ENCODE measurements around the gene CCL24. TPM values are rescaled to one million over a fixed set of nuclear protein-coding genes. Genes with fewer than 3 reads are reported as not detected.

CCL24 gene
- total RNA-seq, 2 donors from 2014 or later: not detected

DNA sequence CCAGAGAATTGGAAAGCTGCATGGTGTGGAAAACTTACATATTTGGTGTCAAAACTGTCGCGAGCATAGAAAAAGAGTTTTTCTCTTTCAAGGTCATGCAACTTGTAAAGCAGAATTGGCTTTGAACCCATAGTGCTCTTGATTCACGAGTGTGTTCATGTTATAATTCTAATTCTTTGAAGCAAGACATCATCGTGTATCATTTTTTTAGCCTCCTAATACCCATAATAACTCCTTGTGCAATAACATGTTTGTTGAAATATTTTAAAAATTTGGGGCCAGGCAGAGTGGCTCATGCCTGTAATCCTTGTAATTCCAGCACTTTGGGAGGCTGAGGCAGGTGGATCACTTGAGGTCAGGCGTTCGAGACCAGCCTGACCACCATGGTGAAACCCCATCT is 4.2 kb downstream of the CCL24 start:
- TF ChIP-seq, protein P1, sequence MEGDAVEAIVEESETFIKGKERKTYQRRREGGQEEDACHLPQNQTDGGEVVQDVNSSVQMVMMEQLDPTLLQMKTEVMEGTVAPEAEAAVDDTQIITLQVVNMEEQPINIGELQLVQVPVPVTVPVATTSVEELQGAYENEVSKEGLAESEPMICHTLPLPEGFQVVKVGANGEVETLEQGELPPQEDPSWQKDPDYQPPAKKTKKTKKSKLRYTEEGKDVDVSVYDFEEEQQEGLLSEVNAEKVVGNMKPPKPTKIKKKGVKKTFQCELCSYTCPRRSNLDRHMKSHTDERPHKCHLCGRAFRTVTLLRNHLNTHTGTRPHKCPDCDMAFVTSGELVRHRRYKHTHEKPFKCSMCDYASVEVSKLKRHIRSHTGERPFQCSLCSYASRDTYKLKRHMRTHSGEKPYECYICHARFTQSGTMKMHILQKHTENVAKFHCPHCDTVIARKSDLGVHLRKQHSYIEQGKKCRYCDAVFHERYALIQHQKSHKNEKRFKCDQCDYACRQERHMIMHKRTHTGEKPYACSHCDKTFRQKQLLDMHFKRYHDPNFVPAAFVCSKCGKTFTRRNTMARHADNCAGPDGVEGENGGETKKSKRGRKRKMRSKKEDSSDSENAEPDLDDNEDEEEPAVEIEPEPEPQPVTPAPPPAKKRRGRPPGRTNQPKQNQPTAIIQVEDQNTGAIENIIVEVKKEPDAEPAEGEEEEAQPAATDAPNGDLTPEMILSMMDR (IDR thresholded peaks at IDR 0.05): no peak
- H3K27ac ChIP-seq: no peak overlapping the region
- H3K9me3 ChIP-seq: peaks cover 8 to 23% of the 10 kb centered on the region in 2 donors
- H3K36me3 ChIP-seq: no peaks in the 10 kb centered on the region
- no peaks in the 10 kb centered on the region for H3K4me1 ChIP-seq
- no peak overlapping the region for H3K4me3 ChIP-seq
- no peaks in the 10 kb centered on the region for H3K27me3 ChIP-seq
- DNase-seq (ENCODE audit: low spot score): no peak

DNA sequence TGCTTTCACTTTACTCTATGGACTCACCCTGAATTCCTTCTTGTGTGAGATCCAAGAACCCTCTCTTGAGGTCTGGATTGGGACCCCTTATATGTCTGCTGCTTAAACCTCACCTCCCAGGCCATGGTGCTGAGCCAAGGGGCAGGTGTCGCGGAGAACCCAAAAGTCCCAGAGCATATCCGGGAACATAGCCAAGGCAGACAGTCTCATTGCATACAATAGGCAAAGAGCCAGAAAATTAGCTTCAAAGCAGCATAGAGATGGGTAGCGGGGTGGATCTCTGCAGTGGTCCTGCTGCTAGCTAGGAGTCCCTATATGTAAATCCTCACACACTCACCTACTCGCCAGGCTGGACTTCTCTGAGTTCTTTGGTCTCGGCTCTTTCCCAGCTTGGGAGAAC is 5.5 kb downstream of the CCL24 start:
- no peaks in the 10 kb centered on the region for H3K4me1 ChIP-seq
- no peak overlapping the region for H3K4me3 ChIP-seq
- H3K9me3 ChIP-seq: peaks cover 8 to 23% of the 10 kb centered on the region in 2 donors
- no peaks in the 10 kb centered on the region for H3K27me3 ChIP-seq
- no peak overlapping the region for H3K27ac ChIP-seq
- DNase-seq (ENCODE audit: low spot score): no peak
- TF ChIP-seq, protein P1 (IDR thresholded peaks at IDR 0.05): no peak
- H3K36me3 ChIP-seq: no peaks in the 10 kb centered on the region

DNA sequence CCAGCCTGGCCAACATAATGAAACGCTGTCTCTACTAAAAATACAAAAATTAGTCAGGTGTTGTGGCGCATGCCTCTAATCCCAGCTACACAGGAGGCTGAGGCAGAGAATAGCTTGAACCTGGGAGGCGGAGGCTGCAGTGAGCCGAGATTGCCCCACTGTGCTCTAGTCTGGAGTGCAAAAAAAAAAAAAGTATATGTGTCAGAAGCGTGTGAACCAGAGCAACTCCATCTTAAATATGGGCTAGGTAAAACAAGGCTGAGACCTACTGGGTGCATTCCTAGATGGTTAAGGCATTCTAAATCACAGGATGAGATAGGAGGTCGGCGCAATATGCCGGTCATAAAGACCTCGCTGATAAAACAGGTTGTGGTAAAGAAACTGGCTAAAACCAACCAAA is 6.2 kb downstream of the CCL24 start:
- Histone ChIP-seq H3K4me1 (no peaks in the 10 kb centered on the region), H3K4me3 (no peak overlapping the region), H3K9me3 (peaks cover 8 to 23% of the 10 kb centered on the region in 2 donors), H3K36me3 (no peaks in the 10 kb centered on the region), H3K27me3 (no peaks in the 10 kb centered on the region), H3K27ac (no peak overlapping the region)
- DNase-seq (ENCODE audit: low spot score): no peak
- TF ChIP-seq, protein P1 (IDR thresholded peaks at IDR 0.05): no peak

DNA sequence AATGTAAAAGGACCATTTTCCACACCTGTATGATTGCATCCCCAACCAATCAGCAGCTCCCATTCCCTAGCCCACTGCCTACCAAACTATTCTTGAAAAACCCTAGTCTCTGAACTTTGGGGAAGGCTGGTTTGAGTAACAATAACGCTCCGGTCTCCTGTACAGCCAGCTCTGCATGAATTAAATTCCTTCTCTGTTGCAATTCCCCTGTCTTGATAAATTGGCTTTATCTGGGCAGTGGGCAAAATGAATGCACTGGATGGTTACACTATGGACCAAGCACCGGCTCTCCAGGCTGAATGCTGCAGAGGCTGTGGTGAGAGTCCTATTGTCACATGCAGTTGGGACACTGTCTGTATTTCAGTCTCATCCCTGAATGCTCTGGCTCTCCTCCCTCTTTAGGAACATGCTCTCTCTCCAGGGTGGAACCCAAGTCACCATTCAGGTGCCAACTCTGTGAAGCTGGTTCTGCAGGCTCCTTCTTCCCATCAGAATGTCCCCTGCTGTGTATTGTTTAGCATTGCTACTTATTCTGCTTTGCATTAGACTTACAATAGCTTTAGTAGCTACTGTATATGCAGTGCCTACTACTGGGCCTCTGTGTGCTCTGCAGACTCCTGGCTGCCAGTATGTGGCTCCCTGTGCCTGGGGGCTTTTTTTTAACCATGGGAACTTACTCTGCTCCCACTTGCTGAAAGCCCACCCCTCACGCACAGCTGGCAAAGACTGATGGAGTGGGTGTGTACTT is 6.9 kb downstream of the CCL24 start:
- H3K36me3 ChIP-seq: no peaks in the 10 kb centered on the region
- TF ChIP-seq, protein P1 (IDR thresholded peaks at IDR 0.05): no peak
- no peaks in the 10 kb centered on the region for H3K4me1 ChIP-seq
- peaks cover 8 to 23% of the 10 kb centered on the region in 2 donors for H3K9me3 ChIP-seq
- DNase-seq (ENCODE audit: low spot score): no peak
- H3K4me3 ChIP-seq: no peak overlapping the region
- no peaks in the 10 kb centered on the region for H3K27me3 ChIP-seq
- H3K27ac ChIP-seq: no peak overlapping the region

DNA sequence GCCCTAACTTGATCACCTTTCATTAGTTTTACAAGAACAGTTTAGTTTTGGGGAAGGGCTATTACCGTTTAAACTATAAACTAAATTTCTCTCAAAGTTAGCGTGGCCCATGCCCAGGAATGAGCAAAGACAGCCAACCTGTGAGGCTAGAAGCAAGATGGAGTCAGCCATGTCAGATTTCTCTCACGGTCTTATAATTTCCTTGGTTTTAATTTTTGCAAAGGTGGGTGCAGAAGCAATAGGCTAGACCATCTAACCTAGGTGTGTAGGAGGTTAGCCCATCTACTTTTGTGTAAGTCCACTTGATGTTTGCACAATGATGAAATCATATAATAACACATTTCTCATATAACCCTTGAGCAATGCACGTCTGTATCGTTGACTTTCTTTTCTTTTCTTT is 8.9 kb downstream of the CCL24 start:
- H3K36me3 ChIP-seq: no peaks in the 10 kb centered on the region
- no peaks in the 10 kb centered on the region for H3K27me3 ChIP-seq
- TF ChIP-seq, protein P1 (IDR thresholded peaks at IDR 0.05): no peak
- no peak overlapping the region for H3K27ac ChIP-seq
- H3K4me3 ChIP-seq: no peak overlapping the region
- DNase-seq (ENCODE audit: low spot score): no peak
- no peaks in the 10 kb centered on the region for H3K4me1 ChIP-seq
- H3K9me3 ChIP-seq: peaks cover 8 to 23% of the 10 kb centered on the region in 2 donors

DNA sequence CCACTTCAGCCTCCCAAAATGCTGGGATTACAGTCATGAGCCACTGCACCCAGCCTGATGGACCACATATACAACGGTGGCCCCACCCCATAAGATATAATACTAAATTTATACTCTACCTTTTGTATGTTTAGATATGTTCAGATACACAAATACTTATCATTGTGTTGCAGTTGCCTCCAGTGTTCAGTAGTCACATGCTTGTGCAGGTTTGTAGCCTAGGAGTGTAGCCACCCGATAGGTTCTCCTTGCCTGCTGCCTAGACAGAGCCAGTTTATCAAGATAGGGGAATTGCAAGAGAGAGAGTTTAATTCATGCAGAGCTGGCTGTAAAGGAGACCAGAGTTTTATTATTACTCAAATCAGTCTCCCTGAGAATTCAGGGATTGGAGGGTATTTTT is 9.6 kb downstream of the CCL24 start:
- no peak overlapping the region for H3K27ac ChIP-seq
- TF ChIP-seq, protein P1 (IDR thresholded peaks at IDR 0.05): no peak
- H3K4me1 ChIP-seq: no peaks in the 10 kb centered on the region
- H3K4me3 ChIP-seq: no peak overlapping the region
- H3K36me3 ChIP-seq: no peaks in the 10 kb centered on the region
- H3K27me3 ChIP-seq: no peaks in the 10 kb centered on the region
- no peak for DNase-seq (ENCODE audit: low spot score)
- H3K9me3 ChIP-seq: peaks cover 8 to 23% of the 10 kb centered on the region in 2 donors

All from right atrium auricular region (tissue), 2 donors.